GM18951 (cell line): ENCODE results near the gene SPATC1L.

Experiments used
- POLR2A ChIP-seq: IDR thresholded peaks from 4 replicates; pipeline ENCODE4 v1.6.1; 2011; ENCODE audit warnings: mild to moderate bottlenecking; ENCODE audit not compliant: insufficient read length, insufficient read depth; ENCODE audit errors: extremely low read depth
- in situ Hi-C: fragments of 300-500 bp; cut with MboI; formaldehyde crosslinking; loops from one replicate; pipeline ENCODE4 v1.12.0; 2022; ENCODE audit warnings: low sequenced_read_pairs, mixed read lengths, inconsistent platforms; ENCODE audit not compliant: unreplicated experiment

The SPATC1L gene

GRCh38 chr21:46199436-46200373, 15.4 kb upstream of the SPATC1L start:
- TF ChIP-seq POLR2A: no peak
- in situ Hi-C loops: no loop called here

GRCh38 chr21:46196733-46197132, 12.5 kb upstream of the SPATC1L start:
- no peak for TF ChIP-seq POLR2A
- in situ Hi-C loops: no loop called here

GRCh38 chr21:46195595-46196195, 11.4 kb upstream of the SPATC1L start:
- in situ Hi-C loops: no loop called here
- no peak for TF ChIP-seq POLR2A

GRCh38 chr21:46194374-46195334, 10.4 kb upstream of the SPATC1L start:
- TF ChIP-seq POLR2A: no peak
- in situ Hi-C loops: no loop called here

- no peak for TF ChIP-seq POLR2A
- in situ Hi-C loops: no loop called here
Observed at GRCh38 chr21:46193829-46194373, 9.6 kb upstream of the SPATC1L start.

GRCh38 chr21:46191686-46192575, 7.7 kb upstream of the SPATC1L start:
- in situ Hi-C loops: no loop called here
- TF ChIP-seq POLR2A: no peak

GRCh38 chr21:46191257-46191685, 7.0 kb upstream of the SPATC1L start:
- TF ChIP-seq POLR2A: no peak
- in situ Hi-C loops: no loop called here

- no peak for TF ChIP-seq POLR2A
- in situ Hi-C loops: no loop called here
Observed at GRCh38 chr21:46190491-46191131, 6.4 kb upstream of the SPATC1L start.

GRCh38 chr21:46189959-46190490, 5.8 kb upstream of the SPATC1L start:
- in situ Hi-C loops: no loop called here
- no peak for TF ChIP-seq POLR2A

GRCh38 chr21:46189213-46189958, 5.1 kb upstream of the SPATC1L start:
- TF ChIP-seq POLR2A: no peak
- in situ Hi-C loops: no loop called here
